ENCODE results near the gene MSN.
"Not testable (repeated sequence)": the region's sequence is repeated elsewhere in the genome, so short reads cannot be mapped to it uniquely, and the experiment has no call there.

The MSN gene

GRCh38 chrX:65723706-65724105, 56.3 kb downstream of the MSN start:
- DNase-seq, result peak; percentile 6

GRCh38 chrX:65726715-65727114, 59.3 kb downstream of the MSN start:
- DNase-seq, result no peak

- no peak for DNase-seq
These were observed 64.3 kb downstream of the MSN start for GRCh38 chrX:65731684-65732289.

- DNase-seq, result no peak
These were observed 73.5 kb downstream of the MSN start for GRCh38 chrX:65740909-65741308.

- DNase-seq, result no peak
These were observed 74.4 kb downstream of the MSN start for GRCh38 chrX:65741823-65742222.

GRCh38 chrX:65744965-65745364, 77.5 kb downstream of the MSN start:
- DNase-seq, result no peak

- no peak for DNase-seq
These were observed 78.0 kb downstream of the MSN start for GRCh38 chrX:65745427-65745826.

- no peak for DNase-seq
These were observed 78.5 kb downstream of the MSN start for GRCh38 chrX:65745992-65746391.

GRCh38 chrX:65750674-65751469, 83.4 kb downstream of the MSN start:
- peak; percentile 33 for DNase-seq

- DNase-seq, result no peak
These were observed 84.1 kb downstream of the MSN start for GRCh38 chrX:65751519-65751918.

- DNase-seq, result no peak
These were observed 84.8 kb downstream of the MSN start for GRCh38 chrX:65752294-65752693.

- DNase-seq, result peak; percentile 1
These were observed 88.3 kb downstream of the MSN start for GRCh38 chrX:65755786-65756185.

- no peak for DNase-seq
These were observed 90.5 kb downstream of the MSN start for GRCh38 chrX:65757943-65758342.

GRCh38 chrX:65758505-65758904, 91.1 kb downstream of the MSN start:
- no peak for DNase-seq

- not testable (repeated sequence) for DNase-seq
These were observed 92.1 kb downstream of the MSN start for GRCh38 chrX:65759525-65759924.

- no peak for DNase-seq
These were observed 102.3 kb downstream of the MSN start for GRCh38 chrX:65769564-65770292.

GRCh38 chrX:65772842-65773241, 105.4 kb downstream of the MSN start:
- no peak for DNase-seq

GRCh38 chrX:65781845-65782244, 114.4 kb downstream of the MSN start:
- no peak for DNase-seq

- no peak for DNase-seq
These were observed 116.3 kb downstream of the MSN start for GRCh38 chrX:65783746-65784145.

Measured in NK-92 treated with Interleukin-12 subunit alpha and Interleukin-12 subunit beta, amount 100 ng/mL, for 24 hours (cell line).